GM18511 (cell line): Measurements from ENCODE around the gene SLCO4A1.

ENCODE experiments used
- ATAC-seq: cut with Tn5 transposase; IDR thresholded peaks from one replicate; pipeline ENCODE4 v1.9.1; 2021; ENCODE audit warnings: mild to moderate bottlenecking, moderate library complexity; ENCODE audit not compliant: unreplicated experiment

SLCO4A1 gene

GRCh38 chr20:62696989-62697388 is 54.7 kb downstream of the SLCO4A1 start:
- ATAC-seq = no peak

- ATAC-seq = no peak
Measured at GRCh38 chr20:62697468-62697912, 55.2 kb downstream of the SLCO4A1 start.

- ATAC-seq = no peak
Measured at GRCh38 chr20:62698231-62698630, 55.9 kb downstream of the SLCO4A1 start.

GRCh38 chr20:62699296-62699695 is 57.0 kb downstream of the SLCO4A1 start:
- no peak for ATAC-seq

GRCh38 chr20:62699741-62700140 is 57.4 kb downstream of the SLCO4A1 start:
- no peak for ATAC-seq

DNA sequence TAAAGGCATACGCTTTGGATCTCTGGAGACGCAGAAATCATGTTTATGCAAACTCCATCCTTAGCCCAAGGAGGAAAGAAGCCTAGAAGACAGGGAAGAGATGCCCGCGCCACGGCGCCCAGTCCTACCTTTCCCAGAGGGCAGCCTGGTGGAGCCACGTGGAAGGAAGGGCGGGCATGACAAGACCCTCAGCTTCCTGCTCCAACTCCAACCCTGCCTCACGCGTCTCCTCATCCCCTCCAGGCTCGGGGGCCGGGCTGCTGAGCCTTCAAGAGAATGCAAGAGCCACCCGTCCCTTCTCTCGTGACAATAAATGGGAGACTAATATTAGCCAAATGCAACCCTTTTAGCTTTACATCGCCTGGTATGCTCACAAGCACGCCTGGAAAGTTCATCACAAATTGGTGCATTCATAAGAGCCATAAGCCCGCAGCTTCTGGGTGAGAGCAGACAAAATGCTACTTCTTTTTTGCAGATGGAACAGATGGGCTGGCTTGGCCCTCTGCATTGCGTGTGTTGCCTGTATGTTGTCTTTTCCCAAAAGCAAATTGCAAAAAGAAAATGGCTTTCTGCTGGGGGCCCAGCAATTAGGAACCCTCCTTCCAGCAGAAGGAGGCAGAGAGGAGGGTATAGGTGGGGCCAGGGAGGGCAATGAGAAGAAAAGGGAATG is 58.1 kb downstream of the SLCO4A1 start:
- no peak for ATAC-seq

DNA sequence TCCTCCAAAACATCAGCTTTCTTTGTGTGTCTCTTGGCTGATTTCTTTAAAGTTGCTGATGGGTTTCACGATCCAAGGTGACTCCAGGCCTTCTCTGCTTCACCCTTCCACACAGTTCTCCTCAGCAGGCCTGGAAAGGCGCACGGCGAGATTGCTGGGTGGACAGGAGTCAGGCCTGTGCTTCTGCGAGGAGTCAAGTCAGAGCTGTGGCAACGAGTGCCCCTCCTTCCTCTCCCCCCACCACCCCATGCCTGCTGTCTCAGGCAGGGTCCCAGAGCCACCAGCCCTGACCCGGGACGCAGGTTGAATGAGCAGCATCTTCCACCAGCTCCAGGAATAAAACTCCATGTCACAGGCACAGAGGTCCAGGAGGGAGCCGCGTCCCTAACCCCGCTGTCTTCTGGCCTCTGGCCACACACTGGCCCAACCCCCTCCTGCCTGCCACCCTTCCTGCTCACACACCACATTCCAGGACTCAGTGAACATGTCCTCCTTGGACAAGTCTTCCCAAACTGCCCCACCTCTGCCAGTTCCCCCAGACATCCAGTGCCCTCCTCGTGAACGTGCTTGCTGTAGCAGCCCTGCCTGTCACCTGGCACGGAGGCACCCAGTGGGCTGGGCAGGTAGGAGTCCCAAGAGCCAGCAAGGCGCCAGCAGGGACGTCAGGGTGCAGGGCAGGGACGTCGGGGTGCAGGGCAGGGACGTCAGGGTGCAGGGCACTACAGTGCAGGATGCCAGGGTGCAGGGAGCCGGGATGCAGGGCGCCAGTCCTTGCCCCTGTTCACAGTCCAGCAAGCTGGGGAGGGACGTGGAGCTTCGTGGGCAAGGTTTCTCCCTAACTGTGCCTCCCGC is 59.1 kb downstream of the SLCO4A1 start:
- no peak for ATAC-seq

DNA sequence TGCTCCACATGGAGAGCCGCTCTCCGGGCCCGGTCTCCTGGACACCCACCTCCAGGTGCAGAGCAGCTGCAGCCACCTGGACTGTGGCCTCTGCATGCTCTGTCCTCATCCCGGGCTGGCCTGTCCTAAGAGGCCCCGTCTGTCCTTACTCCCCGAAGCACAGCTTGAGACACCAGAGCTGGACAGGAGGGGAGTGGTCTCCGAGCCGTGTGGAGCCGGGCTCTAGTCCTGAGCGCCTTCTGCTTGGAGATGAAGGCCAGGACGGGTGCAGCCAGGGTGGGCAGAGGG is 59.7 kb downstream of the SLCO4A1 start:
- ATAC-seq = no peak

DNA sequence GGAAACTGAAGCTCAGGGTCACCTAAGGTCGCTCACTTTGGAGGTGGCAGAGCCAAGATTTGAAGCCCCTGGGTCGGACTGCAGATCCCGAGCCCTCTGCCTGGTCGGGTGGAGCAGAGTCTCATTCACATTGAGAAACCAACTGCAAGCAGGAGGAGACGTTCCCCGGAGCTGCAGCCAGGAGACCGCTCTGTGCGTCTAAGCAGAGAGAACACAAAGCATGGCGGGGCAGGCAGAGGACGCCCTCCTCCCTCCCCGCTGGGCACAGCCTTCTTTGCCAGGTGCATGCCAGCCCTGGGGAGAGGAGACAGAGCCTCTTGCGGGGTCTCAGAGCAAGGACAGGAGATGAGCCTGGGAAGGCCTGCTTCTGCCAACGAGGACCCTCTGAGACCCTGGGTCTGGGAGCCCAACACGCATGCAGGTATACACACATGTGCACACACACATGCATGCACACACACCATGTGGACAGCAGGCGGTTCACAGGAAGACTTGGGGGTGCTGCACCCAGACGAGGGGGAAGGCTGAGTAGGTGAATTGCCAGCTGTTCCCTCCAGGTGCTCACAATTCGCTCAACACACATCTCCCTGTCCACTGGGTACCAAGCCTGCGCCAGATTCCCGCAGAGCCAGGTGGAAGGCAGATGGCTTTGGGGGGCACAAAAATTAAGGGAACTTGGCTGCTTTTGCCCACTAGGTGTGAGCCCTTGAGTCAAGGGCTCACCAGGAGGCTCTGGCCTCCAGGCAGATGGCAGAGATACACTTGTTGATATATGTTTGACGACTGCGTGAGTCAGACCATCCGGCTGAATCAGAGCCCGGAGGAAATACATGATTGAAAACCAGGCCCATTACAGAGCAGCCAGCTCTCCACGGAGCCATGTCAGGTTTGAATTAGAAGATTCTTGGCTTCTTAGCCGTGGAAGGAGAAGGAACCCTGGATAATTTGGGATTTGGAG is 60.9 kb downstream of the SLCO4A1 start:
- no peak for ATAC-seq

GRCh38 chr20:62703853-62704228 is 61.5 kb downstream of the SLCO4A1 start:
- ATAC-seq = no peak

DNA sequence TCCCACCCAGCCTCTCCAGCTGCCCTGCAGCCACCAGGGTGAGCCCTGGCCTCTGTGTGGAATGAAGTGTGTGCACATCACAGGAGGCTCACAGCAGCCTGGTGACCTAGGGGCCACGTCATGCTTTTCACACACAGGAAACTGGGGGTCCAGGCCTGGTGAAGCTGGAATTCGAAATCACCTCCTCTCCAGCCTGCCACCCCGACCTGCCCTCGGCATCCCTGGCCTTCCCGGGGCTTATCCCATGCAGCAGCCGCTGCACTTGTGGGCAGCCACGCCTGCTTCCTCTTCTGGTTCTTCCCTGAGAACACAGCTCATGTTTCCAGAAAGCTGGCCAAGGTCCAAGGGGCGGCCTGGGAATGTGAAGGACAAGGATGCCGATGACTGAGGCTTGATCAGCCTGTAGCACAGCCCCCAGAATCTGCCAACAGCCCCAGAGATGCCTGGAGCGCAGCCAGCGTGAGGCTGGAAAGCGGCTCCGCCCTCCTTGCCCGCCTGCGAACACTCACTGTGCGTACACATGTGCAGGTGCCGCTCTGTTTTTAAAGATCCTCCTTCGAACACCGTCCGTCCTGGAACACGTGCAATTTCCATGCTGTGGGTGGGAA is 62.1 kb downstream of the SLCO4A1 start:
- no peak for ATAC-seq

GRCh38 chr20:62705627-62706026 is 63.3 kb downstream of the SLCO4A1 start:
- ATAC-seq = no peak

GRCh38 chr20:62706344-62706743 is 64.0 kb downstream of the SLCO4A1 start:
- ATAC-seq = no peak

GRCh38 chr20:62706857-62707256 is 64.6 kb downstream of the SLCO4A1 start:
- ATAC-seq = no peak

DNA sequence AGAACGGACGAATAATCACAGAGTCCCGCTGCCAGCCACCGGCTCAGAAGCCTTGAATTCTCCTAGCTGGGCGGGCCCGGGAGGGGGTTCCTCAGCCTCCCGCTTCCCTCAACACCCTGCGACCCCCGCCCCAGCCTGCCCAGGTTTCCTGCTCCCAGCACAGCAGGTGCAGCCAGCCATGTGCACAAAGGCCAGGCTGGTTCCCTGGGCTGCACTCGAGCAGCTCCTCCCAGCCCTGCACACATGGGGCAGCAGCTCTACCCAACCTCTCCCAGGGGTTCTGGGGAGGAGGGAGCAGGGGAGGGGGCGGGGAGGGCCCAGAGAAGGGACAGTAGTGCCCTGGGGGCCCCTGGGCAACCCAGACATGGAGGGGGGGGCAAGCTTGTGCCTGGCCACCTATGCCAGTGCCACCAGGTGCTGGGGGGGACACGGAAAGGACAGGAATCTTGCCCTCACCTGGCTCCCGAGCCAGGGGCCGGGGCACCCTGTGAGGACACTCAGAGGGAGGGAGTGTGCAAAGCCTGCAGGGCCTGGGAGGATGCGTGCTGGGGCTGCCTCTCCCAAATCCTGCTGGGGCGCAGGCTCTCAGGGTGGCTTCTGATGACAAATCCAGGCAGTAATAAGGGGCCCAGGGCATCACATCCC is 65.1 kb downstream of the SLCO4A1 start:
- no peak for ATAC-seq

- ATAC-seq = no peak
Measured at GRCh38 chr20:62707921-62708521, 65.7 kb downstream of the SLCO4A1 start.

GRCh38 chr20:62708591-62709536 is 66.6 kb downstream of the SLCO4A1 start, which contains the start of gene NTSR1:
TSS of gene NTSR1 (plus strand) at chr20:62708836. CDS start at chr20:62709208, 372 bp downstream.
- ATAC-seq = no peak

- ATAC-seq = no peak
Measured at GRCh38 chr20:62709537-62709905, 67.2 kb downstream of the SLCO4A1 start.
